ENCODE measurements around the gene PTPN14. TPM values are rescaled to one million over a fixed set of nuclear protein-coding genes. Genes with fewer than 3 reads are reported as not detected.
"Not testable (repeated sequence)": the region's sequence is repeated elsewhere in the genome, so short reads cannot be mapped to it uniquely, and the experiment has no call there.

PTPN14 gene
- polyA plus RNA-seq, 3 donors from 2014 or later: 0.04 TPM; not detected in 2

DNA sequence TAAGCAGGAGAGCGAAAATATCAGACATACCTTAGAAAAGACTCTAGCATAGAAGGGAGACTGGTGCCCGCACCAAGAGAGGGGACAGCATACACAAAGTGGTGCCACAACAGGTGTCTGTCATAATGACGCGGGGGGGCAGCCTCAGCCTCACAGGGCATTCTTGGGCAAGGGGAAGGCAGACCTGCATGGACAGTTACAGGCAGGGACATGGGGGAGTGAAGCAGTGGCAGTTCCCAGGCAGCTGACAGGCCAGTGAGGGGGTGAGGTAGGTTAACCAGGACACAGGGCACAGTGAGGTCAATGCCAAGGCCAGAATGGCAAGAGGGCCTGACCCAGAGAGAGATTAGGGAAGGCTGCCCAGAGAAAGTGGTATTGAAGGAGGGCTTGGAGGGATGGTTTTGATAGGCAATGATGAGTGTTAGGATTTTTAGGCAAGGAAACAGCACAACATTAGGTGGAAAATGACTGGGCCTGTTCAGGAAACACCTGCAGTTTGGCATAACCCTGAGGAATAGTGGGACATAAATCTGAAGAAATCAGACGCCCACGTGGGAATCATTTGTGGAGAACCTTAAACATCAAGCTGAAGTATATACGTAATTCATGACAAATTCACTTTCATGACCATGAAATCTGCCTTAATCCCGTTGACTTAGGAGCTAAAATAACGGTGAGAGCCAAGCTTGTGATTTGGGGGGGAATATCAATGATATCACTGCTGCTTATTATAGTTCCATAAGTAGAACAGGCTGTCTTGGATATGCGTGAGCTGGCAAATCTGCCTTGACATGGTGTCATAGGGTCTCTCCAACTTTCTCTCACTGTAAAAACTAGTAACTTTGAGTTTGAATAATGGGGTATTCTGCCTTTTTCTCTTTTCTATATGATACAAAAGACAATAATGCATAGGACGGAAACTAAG lies 8.9 kb downstream of the PTPN14 start:
- no peak for DNase-seq
- no peak overlapping the region for H3K4me3 Mint-ChIP-seq
- H3K9me3 Mint-ChIP-seq: peaks cover 0 to 2% (median 0%) of the 10 kb centered on the region in 6 donors
- H3K4me1 Mint-ChIP-seq: no peaks in the 10 kb centered on the region
- H3K27ac Mint-ChIP-seq: no peak overlapping the region
- H3K27me3 Mint-ChIP-seq (ENCODE audit: low read depth in 3 of 3): peaks cover 0 to 9% (median 3%) of the 10 kb centered on the region in 3 donors
- no peaks in the 10 kb centered on the region for H3K36me3 Mint-ChIP-seq

GRCh38 chr1:214541693-214542092 lies 9.7 kb downstream of the PTPN14 start:
- H3K27ac Mint-ChIP-seq: no peak overlapping the region
- DNase-seq: no peak
- H3K27me3 Mint-ChIP-seq (ENCODE audit: low read depth in 3 of 3): peaks cover 0 to 9% (median 3%) of the 10 kb centered on the region in 3 donors
- H3K4me3 Mint-ChIP-seq: no peak overlapping the region
- no peaks in the 10 kb centered on the region for H3K4me1 Mint-ChIP-seq
- peaks cover 0 to 2% (median 0%) of the 10 kb centered on the region in 6 donors for H3K9me3 Mint-ChIP-seq
- H3K36me3 Mint-ChIP-seq: no peaks in the 10 kb centered on the region

DNA sequence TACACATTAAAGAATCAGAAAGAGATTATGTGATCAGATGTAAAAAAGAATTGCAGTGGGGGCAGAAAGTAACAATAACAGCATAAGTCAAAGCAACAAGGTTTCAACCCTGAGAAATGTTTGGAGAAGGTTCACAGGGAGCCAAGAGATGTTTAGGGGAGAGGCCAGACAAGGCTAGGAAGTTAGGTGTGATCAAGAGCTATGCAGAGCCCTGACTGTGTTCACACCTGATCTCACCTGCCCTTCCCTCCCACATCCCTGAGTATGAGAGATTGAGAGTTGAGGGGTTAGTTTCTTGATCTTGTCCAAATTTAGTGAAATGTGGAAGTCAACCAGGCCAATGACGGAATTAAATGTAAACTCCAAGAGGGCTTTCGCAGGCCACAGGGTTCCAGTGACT lies 10.2 kb downstream of the PTPN14 start:
- Mint-ChIP-seq H3K4me3 (no peak overlapping the region), H3K27me3 (ENCODE audit: low read depth in 3 of 3) (peaks cover 0 to 9% (median 3%) of the 10 kb centered on the region in 3 donors), H3K4me1 (no peaks in the 10 kb centered on the region), H3K27ac (no peak overlapping the region), H3K36me3 (no peaks in the 10 kb centered on the region), H3K9me3 (peaks cover 0 to 2% (median 0%) of the 10 kb centered on the region in 6 donors)
- DNase-seq: no peak

GRCh38 chr1:214540324-214540723 lies 11.1 kb downstream of the PTPN14 start:
- Mint-ChIP-seq H3K4me3 (no peak overlapping the region), H3K9me3 (peaks cover 0 to 2% (median 0%) of the 10 kb centered on the region in 6 donors), H3K4me1 (no peaks in the 10 kb centered on the region), H3K27ac (no peak overlapping the region), H3K27me3 (ENCODE audit: low read depth in 3 of 3) (peaks cover 0 to 9% (median 1%) of the 10 kb centered on the region in 3 donors), H3K36me3 (no peaks in the 10 kb centered on the region)
- DNase-seq: no peak

GRCh38 chr1:214538496-214538895 lies 12.9 kb downstream of the PTPN14 start:
- DNase-seq: no peak
- H3K4me1 Mint-ChIP-seq: no peaks in the 10 kb centered on the region
- H3K36me3 Mint-ChIP-seq: no peaks in the 10 kb centered on the region
- H3K9me3 Mint-ChIP-seq: no peaks in the 10 kb centered on the region
- no peak overlapping the region for H3K4me3 Mint-ChIP-seq
- H3K27me3 Mint-ChIP-seq (ENCODE audit: low read depth in 3 of 3): peaks cover 0 to 7% (median 0%) of the 10 kb centered on the region in 3 donors
- H3K27ac Mint-ChIP-seq: no peak overlapping the region

DNA sequence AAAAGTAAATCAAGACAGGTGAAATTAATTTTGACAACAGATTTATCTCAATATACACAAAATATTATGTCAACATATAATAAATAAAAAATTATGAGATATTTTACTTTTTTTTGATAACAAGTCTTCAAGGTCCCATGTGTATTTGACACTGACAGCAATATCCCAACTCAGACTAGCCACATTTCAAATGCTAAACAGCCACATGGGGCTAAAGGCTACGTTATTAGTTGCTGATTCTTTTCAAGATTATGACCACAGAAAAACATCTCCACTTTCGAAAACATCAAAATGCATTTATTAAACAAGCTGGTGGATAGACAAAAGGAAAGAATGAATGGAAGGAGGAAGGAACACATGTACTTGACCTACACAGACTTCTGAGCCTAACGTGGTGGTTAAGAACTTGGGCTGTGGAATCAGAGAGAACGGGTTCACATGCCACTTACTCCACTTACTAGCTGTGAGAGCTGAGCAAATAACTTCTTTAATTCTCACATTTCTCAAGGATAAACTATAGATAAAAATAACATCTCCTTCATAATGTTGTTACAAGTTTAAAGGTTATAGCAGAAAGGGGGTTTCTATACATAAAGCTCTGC lies 13.4 kb downstream of the PTPN14 start:
- H3K27ac Mint-ChIP-seq: no peak overlapping the region
- DNase-seq: no peak

DNA sequence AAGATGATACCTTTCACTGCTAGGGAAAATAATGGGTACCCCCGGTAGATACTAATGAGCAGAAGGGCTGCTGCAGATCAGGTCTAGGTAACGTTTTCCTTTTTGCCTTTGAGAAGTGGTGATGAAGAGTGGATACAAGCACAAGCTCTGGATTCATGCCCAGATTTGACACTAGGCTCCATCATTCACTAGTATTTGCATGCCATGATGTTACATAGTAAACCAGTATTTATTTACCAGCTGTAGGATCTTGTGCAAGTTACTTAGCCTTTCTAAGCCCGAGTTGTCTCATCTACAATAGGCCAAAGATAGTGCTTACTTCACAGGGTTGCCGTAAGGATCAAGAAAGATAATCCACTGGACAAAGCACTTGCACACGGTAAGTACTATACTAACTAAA lies 14.2 kb downstream of the PTPN14 start:
- Mint-ChIP-seq H3K4me1 (no peaks in the 10 kb centered on the region), H3K4me3 (no peak overlapping the region), H3K9me3 (no peaks in the 10 kb centered on the region), H3K27ac (no peak overlapping the region), H3K27me3 (ENCODE audit: low read depth in 3 of 3) (peaks cover 0 to 7% (median 0%) of the 10 kb centered on the region in 3 donors), H3K36me3 (no peaks in the 10 kb centered on the region)
- DNase-seq: no peak

More for the DNA sequence above, 13.4 kb downstream of the PTPN14 start:
- Mint-ChIP-seq H3K9me3 (no peaks in the 10 kb centered on the region), H3K4me1 (no peaks in the 10 kb centered on the region), H3K27me3 (ENCODE audit: low read depth in 3 of 3) (peaks cover 0 to 7% (median 0%) of the 10 kb centered on the region in 3 donors), H3K36me3 (no peaks in the 10 kb centered on the region), H3K4me3 (no peak overlapping the region)

DNA sequence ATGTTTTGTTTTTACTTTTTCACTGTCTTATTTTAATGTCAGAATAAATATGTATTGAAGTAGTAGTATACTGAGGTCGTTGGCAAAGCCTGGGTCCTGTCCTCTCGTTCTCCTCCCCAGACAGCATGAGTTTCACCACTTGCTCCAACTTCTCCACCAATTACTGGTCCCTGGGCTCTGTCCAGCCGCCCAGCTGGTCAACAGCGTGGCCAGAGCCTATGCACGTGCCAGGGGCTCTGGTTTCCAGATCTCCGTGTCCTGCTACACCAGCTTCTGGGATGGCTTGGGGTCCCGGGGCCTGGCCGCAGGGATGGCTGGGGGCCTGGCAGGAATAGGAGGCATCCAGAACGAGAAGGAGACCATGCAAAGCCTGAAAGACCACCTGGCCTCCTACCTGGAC lies 19.3 kb downstream of the PTPN14 start:
- H3K36me3 Mint-ChIP-seq: no peaks in the 10 kb centered on the region
- no peak overlapping the region for H3K4me3 Mint-ChIP-seq
- H3K27ac Mint-ChIP-seq: no peak overlapping the region
- DNase-seq: no peak
- H3K4me1 Mint-ChIP-seq: no peaks in the 10 kb centered on the region
- no peaks in the 10 kb centered on the region for H3K9me3 Mint-ChIP-seq
- peaks cover 0 to 6% (median 2%) of the 10 kb centered on the region in 3 donors for H3K27me3 Mint-ChIP-seq (ENCODE audit: low read depth in 3 of 3)

DNA sequence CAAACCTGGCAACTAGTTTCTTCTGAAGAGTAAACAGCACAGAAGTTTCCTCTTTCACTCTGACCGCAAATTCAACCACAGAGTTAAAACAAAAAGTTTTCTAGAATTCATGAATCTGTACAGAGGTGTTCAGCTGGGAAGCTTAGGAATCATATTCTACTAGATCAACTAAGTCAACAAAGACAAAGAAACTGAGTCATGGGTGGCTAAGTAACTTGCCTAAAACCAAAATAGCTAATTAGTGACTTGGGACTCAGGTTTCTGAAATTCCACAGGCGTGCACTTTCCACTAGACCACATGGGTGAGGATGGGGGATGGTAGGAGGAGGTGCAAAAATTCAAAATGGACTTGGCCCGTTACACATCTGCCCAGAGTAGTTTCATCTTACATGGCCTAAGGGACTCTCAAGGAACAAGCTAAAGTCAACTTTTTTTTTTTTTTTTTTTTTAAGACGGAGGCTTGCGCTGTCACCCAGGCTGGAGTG lies 25.8 kb downstream of the PTPN14 start:
- no peak for DNase-seq
- Mint-ChIP-seq H3K4me3 (no peak overlapping the region), H3K9me3 (no peaks in the 10 kb centered on the region), H3K4me1 (peaks cover 8 to 11% of the 10 kb centered on the region in 2 donors), H3K27me3 (ENCODE audit: low read depth in 3 of 3) (peaks cover 2 to 4% (median 4%) of the 10 kb centered on the region in 3 donors), H3K27ac (no peak overlapping the region), H3K36me3 (no peaks in the 10 kb centered on the region)

DNA sequence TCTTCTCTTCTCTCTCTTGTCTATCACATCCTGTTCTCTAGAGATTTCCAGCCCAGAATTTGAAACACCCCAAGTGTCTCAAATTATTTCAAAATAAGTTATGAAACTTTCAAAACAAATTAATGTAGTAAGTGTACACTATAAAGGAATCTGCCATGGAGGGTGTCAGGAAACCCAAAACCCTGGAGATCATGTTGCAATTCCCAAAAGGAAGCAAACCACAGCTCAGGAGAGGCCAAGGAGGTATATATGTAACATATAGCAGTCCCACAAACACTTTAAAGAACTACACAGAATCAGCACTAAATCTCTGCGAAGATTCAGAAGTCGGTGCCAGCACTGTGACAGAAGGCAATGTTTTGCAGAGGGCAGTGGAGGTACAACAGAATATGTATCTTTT lies 26.6 kb downstream of the PTPN14 start:
- Mint-ChIP-seq H3K4me3 (no peak overlapping the region), H3K4me1 (peaks cover 8 to 11% of the 10 kb centered on the region in 2 donors), H3K27me3 (ENCODE audit: low read depth in 3 of 3) (peaks cover 2 to 4% (median 4%) of the 10 kb centered on the region in 3 donors), H3K9me3 (no peaks in the 10 kb centered on the region), H3K36me3 (no peaks in the 10 kb centered on the region), H3K27ac (no peak overlapping the region)
- no peak for DNase-seq

- no peak overlapping the region for H3K27ac Mint-ChIP-seq
- H3K27me3 Mint-ChIP-seq (ENCODE audit: low read depth in 3 of 3): peaks cover 2 to 4% (median 4%) of the 10 kb centered on the region in 3 donors
- no peaks in the 10 kb centered on the region for H3K9me3 Mint-ChIP-seq
- peaks cover 8 to 11% of the 10 kb centered on the region in 2 donors for H3K4me1 Mint-ChIP-seq
- H3K4me3 Mint-ChIP-seq: no peak overlapping the region
- no peaks in the 10 kb centered on the region for H3K36me3 Mint-ChIP-seq
- no peak for DNase-seq
Measured at GRCh38 chr1:214523124-214523824, 28.1 kb downstream of the PTPN14 start.

- H3K9me3 Mint-ChIP-seq, DNase-seq, H3K36me3 Mint-ChIP-seq, H3K4me3 Mint-ChIP-seq, H3K27ac Mint-ChIP-seq: not testable (repeated sequence)
- Mint-ChIP-seq H3K27me3 (ENCODE audit: low read depth in 3 of 3) (peaks cover 2 to 10% (median 2%) of the 10 kb centered on the region in 3 donors), H3K4me1 (peaks cover 8 to 11% of the 10 kb centered on the region in 2 donors)
Measured at GRCh38 chr1:214521458-214521857, 29.9 kb downstream of the PTPN14 start.

- Mint-ChIP-seq H3K36me3 (no peaks in the 10 kb centered on the region), H3K27ac (no peak overlapping the region), H3K4me1 (peaks cover 7 to 10% of the 10 kb centered on the region in 2 donors), H3K27me3 (ENCODE audit: low read depth in 3 of 3) (peaks cover 2 to 10% (median 2%) of the 10 kb centered on the region in 3 donors), H3K9me3 (no peaks in the 10 kb centered on the region), H3K4me3 (no peak overlapping the region)
- no peak for DNase-seq
Measured at GRCh38 chr1:214520544-214521165, 30.7 kb downstream of the PTPN14 start.
